OCI-M2 (cell line): ENCODE data around the gene GNAS.

Experiments
- DNase-seq: peaks from one replicate; lab custom pipeline; 2025; ENCODE audit not compliant: unreplicated experiment; lab: John Stamatoyannopoulos, UW

Gene GNAS

GRCh38 chr20:58895448-58896180, 43.1 kb downstream of the GNAS start:
- no peak for DNase-seq

- DNase-seq, result no peak
Observed at GRCh38 chr20:58896820-58897219, 44.3 kb downstream of the GNAS start.

- DNase-seq, result no peak
Observed at GRCh38 chr20:58897488-58897887, 45.0 kb downstream of the GNAS start.

DNA sequence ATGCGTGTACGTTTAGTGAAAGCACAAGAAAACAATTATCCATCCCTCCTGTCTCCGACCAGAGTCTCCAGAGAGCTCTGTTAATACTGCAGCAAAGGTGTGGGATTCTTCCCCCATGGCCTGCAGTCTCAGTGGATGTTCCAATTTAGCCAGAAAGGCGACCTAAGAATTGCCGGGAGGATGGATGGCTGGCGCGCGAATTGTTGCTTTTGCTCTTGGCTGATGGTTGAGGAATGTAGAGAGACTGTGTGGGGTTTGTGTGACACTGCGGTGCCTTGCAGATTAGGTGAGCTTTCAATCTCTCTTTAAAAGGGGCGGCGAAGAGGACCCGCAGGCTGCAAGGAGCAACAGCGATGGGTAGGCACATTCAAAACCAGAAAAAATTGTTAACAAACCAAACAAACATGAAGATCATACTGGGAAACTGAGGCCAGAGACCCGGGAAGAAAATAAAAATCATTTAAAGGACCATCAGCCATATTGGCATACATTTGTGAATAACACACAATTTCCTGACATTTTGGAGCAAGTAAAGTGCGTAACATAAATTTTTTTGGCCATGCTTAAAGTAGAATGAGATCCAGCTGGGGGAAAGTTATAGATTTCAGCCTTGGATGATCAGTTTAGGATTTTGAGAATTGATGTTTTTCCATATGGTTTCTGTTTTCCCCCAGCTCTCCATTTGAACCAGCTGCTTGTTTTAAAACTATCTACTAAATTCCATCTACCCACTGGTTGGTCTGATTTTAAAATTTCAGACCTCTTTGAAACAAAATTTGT, 46.3 kb downstream of the GNAS start:
- no peak for DNase-seq

GRCh38 chr20:58899512-58899911, 47.0 kb downstream of the GNAS start:
- no peak for DNase-seq

DNA sequence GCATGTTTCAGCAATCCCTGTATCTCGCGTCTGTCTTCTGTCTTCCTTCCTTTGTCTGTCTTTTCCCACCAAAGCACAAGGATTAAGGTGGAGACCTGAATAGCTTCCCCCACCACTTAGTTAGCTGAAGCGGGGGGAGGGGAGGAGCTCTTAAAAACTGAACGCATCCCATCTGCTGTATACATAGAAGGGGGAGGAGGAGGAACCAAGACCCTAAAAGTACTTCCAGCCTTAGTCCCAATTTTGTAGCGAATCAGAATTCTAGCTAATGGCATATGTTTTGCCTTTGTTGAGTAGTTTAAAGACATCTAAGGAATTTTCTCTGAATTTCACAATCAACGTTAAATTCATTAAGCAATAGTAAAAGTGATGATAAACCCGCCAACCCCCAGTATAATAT, 47.9 kb downstream of the GNAS start:
- no peak for DNase-seq

DNA sequence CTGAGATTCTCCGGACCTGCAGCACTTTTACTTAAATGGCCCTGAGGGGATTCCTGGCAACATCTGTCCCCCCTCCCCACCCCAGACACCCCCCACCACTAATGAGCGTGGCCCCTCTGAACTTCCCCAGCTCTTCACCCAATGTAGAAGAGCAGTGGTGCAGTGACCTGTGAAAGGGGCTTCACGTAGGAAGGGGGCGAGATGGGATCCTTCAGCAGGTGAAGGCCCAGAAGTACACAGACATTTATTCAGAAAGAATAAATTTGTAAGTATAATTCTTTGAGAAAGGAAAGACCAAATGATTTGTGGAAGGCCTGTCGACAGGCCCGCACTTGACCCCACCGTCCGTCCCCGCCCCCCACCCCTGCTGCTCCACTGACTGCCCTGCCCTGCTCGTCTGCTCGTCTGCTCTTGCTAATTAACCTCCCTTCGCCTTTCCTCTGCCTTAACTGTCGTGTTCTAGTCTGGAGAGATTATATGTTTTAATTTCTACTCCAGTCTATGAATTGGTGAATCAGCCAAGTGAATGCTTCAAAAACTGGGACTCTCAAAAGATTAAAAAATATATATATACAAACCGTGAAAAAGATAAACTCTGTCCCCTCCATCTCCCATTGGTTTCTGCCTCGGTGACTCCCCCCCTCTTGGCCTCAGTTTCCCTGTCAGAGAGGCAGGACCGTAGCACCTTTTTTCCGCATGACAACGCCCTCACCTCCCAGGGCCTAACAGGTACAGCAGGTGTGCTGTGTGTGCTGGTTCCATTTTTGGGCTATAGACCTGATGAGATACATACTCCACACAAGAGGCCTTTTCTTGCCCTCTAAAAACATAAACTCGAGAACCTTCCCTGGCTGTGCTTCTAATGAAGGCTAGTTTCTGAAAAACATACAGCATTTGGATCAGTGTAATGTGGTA, 49.2 kb downstream of the GNAS start:
- no peak for DNase-seq

DNA sequence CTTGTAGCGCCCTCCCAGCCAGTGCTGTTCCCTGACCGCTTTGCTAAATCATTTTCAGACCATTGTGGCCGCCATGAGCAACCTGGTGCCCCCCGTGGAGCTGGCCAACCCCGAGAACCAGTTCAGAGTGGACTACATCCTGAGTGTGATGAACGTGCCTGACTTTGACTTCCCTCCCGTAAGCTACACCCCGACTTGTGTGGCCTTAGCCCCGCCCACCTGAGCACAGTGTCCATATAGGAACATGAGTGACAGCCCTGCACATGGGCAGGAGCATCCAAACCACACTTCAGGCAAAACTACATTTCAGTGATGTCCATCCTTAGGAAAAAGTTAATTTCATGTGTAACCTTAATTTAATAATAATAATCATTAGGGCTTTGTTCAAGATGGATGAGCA, 51.1 kb downstream of the GNAS start:
- DNase-seq, result no peak

GRCh38 chr20:58905236-58905635, 52.7 kb downstream of the GNAS start:
- no peak for DNase-seq

GRCh38 chr20:58906111-58906510, 53.6 kb downstream of the GNAS start:
- no peak for DNase-seq

GRCh38 chr20:58906894-58907293, 54.4 kb downstream of the GNAS start:
- DNase-seq, result no peak

DNA sequence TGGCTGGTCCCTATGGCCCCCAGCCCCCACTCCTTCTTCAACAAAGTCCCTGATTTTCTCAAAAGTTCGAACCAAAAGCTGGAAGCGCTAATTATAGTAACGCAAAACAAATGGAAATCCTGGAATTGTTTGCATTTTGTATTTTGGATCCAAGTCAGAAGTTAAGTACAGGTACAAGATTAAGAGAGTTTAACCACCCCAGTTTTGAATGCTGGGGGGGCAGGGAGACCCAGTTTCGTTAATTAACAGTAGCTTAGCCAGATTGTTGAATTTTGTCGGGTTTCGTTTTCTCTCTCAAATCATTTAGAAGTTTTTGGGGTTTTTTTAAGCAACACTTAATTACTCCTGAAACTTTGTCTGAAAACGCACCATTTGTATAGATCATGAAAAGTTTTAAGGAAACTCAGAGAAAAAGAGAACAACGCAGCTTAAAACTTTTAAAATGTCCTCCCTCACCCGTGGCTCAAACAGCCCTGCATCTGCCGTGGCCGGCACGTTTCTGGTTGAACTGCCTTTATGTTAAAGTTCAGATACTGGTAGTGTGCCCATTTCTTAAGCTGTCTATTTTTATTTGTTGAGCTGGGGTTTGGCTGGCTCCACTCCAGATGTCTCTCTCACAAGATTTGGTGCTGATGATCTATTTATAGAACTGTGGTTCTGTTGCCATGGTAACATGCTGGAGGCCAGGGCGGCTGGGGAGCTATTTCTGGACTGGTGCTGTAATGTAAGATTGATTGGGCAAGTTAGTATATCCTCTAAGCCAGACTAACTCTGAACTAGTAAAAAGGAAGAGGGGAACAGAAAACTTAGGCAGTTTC, 55.0 kb downstream of the GNAS start:
- DNase-seq, result no peak

DNA sequence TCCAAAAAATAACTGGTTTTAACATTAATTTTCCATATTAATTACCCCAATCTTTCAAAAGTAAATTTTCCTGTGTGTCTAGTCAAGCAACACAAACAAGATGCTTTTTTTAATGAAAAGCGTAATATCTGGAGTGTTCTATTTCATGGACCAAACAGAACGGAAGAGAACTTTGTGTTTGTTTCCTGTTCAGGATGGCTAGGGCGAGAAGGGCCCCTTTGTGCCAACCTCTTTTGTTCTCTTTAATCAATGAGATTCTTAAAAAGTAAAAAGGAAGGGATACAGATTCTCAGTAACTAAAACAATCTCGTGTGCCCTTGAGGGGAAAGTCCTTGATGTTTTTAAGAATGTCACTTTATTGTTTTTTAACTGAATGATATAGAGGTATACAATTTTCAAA, 55.7 kb downstream of the GNAS start:
- DNase-seq, result no peak

DNA sequence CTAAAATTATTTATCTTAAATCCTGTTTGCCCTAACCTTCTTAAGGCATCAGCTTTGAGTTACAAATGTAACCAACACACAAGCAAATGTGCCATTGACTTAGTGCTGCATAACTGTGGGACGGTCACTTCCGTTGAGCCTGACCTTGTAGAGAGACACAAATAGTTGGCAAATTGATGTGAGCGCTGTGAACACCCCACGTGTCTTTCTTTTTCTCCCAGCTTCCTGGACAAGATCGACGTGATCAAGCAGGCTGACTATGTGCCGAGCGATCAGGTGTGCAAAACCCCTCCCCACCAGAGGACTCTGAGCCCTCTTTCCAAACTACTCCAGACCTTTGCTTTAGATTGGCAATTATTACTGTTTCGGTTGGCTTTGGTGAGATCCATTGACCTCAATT, 56.4 kb downstream of the GNAS start:
- DNase-seq, result no peak

- no peak for DNase-seq
Observed at GRCh38 chr20:58909585-58909984, 57.1 kb downstream of the GNAS start.

DNA sequence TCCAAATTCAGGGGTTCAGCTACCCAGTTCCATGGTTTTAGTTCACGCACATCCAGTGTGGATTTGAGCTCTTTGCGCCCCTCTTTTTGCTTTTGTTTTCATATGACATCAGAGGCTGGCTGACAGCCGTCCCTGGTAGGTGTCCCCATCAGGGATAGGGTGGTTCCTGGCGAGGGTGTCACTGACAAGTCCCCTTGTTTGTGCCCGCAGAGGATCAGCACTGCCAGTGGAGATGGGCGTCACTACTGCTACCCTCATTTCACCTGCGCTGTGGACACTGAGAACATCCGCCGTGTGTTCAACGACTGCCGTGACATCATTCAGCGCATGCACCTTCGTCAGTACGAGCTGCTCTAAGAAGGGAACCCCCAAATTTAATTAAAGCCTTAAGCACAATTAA, 58.0 kb downstream of the GNAS start:
- no peak for DNase-seq

DNA sequence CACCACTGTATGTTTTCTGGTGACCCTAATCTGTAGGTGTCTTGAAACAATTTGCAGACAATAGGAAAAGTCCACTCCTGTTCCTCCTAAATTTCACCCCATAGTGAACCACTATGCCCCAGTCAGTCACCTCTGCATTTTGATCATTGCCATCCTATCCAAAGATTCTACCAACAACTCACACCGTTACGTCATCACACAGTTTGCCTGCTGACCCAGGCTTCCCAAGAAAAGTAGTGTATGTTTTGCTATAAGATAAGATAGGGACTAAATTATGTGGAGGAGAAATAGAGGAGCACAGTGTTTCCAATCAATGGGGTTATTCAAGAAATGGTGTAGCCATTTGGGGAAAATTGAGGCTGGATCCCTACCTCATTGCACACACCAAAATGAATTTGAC, 58.8 kb downstream of the GNAS start:
- DNase-seq, result no peak

- no peak for DNase-seq
Observed at GRCh38 chr20:58911970-58912369, 59.5 kb downstream of the GNAS start.

- DNase-seq, result no peak
Observed at GRCh38 chr20:58913079-58913478, 60.6 kb downstream of the GNAS start.

DNA sequence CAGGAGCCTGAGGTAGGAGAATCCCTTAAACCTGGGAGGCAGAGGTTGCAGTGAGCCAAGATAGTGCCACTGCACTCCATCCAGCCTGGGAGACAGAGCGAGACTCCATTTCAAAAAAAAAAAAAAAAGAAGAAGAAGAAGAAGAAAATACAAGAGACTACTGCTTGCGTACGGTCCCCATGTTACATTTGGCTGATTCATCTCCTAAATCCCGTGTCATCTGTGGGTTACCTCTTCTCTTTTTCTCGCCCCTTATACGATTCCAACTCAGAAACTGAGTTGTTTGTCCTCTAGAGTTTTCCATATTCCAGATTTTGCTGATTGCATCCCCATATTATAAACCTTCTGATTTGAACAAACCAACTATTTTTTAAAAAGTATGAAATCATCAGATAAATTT, 66.1 kb downstream of the GNAS start:
- DNase-seq, result no peak

DNA sequence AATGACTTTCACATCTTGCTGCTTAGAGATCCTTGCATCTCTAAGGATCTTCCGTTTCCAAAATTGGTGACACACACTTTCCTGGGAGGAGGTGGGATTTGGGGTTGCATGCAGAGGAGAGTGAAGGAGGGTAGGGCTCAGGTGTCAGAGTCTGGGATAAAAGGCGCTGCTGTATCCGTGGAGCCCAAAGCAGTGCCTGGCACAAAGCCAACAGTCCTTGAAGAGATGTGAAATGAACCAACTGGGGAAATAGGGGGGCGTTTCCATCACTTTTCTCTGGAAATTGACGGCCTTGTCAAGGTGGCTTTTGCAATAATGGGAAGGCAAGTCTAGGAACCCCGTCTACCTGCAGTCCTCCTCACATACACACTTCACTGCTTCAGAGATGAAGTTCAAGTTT, 69.0 kb downstream of the GNAS start:
- no peak for DNase-seq
